Colonic mucosa (tissue), 4 donors: ENCODE data around the gene PHF19. TPM values are rescaled to one million over a fixed set of nuclear protein-coding genes. Genes with fewer than 3 reads are reported as not detected.
A peak's percentile ranks its signal among the peaks of the same experiment; 100 is the strongest.

ENCODE experiments used
- DNase-seq: peaks from one replicate; pipeline ENCODE4 v3.0.0-alpha.2; 2020
- H3K27ac ChIP-seq: fragments of 200-600 bp; one replicate; pipeline ENCODE4 v1.8.0; 2021
- H3K27me3 ChIP-seq: fragments of 200-600 bp; one replicate; pipeline ENCODE4 v1.8.0; 2021
- H3K36me3 ChIP-seq: fragments of 200-600 bp; one replicate; pipeline ENCODE4 v1.8.0; 2021
- H3K4me1 ChIP-seq: fragments of 200-600 bp; one replicate; pipeline ENCODE4 v1.8.0; 2021; ENCODE audit warnings: mild to moderate bottlenecking
- H3K4me3 ChIP-seq: fragments of 200-600 bp; one replicate; pipeline ENCODE4 v1.8.0; 2021
- H3K9ac ChIP-seq, 2 donors: one replicate each; pipeline ENCODE4 v1.7.0; 2013; ENCODE audit warnings: control low read depth in 2 of 2, low read depth in 2 of 2, low read length in 2 of 2
- H3K9me3 ChIP-seq: fragments of 200-600 bp; one replicate; pipeline ENCODE4 v1.8.0; 2021
- CTCF ChIP-seq: fragments of 200-600 bp; IDR thresholded peaks from one replicate; pipeline ENCODE4 v1.8.0; 2022; ENCODE audit warnings: antibody characterized with exemption, mild to moderate bottlenecking
- intact Hi-C: fragments of 100-400 bp; cut with DNase I; formaldehyde crosslinking; loops from one replicate; pipeline ENCODE4 v1.14.1; 2022
- total RNA-seq, 2 donors: library from RNA; stranded (reverse); fragmentation: NEBNext Ultra II Directional in 1 of 2; extraction: Animal tissue kit (Norgen Biotek cat#: 25700) in 1 of 2; gene quantifications; one replicate each; pipeline ENCODE4 v1.2.1, GENCODE V29; 2021
- donor health status: healthy.
- donor health status: DM: no; HTN: no; CAD: no.
- donor health status: DM: no; HTN: no; CAD: no.

The PHF19 gene
- total RNA-seq, 2 donors from 2014 or later, result 23.8 to 50.3 TPM

- Histone ChIP-seq H3K4me1 (no peaks in the 10 kb centered on the region), H3K27ac (peak overlapping the region; percentile 96), H3K9me3 (no peaks in the 10 kb centered on the region), H3K36me3 (no peaks in the 10 kb centered on the region), H3K4me3 (no peak overlapping the region), H3K9ac (peak overlapping the region; percentile 53 to 84), H3K27me3 (no peaks in the 10 kb centered on the region)
- intact Hi-C loops, result loop anchor here (5.0 kb wide), 1 partner anchor 52 kb away; the partner anchor contains the start of gene TRAF1
- TF ChIP-seq CTCF, result no peak
- DNase-seq, result no peak
Observed at GRCh38 chr9:120875643-120875953, 1.4 kb downstream of the PHF19 start.

GRCh38 chr9:120875195-120875565 is 1.8 kb downstream of the PHF19 start:
- Histone ChIP-seq H3K4me1 (no peaks in the 10 kb centered on the region), H3K9ac (peak overlapping the region in 1 of 2 donors; percentile 53), H3K4me3 (no peak overlapping the region), H3K36me3 (no peaks in the 10 kb centered on the region), H3K9me3 (no peaks in the 10 kb centered on the region), H3K27ac (peak overlapping the region; percentile 96), H3K27me3 (no peaks in the 10 kb centered on the region)
- no peak for DNase-seq
- no peak for TF ChIP-seq CTCF
- intact Hi-C loops, result loop anchor here (5.0 kb wide), 1 partner anchor 52 kb away; the partner anchor contains the start of gene TRAF1

GRCh38 chr9:120874226-120875194 is 2.5 kb downstream of the PHF19 start:
- H3K36me3 ChIP-seq, result no peaks in the 10 kb centered on the region
- intact Hi-C loops, result loop anchor here (5.0 kb wide), 1 partner anchor 53 kb away; the partner anchor contains the start of gene TRAF1
- no peaks in the 10 kb centered on the region for H3K9me3 ChIP-seq
- H3K27me3 ChIP-seq, result no peaks in the 10 kb centered on the region
- no peak overlapping the region for H3K4me3 ChIP-seq
- DNase-seq, result peak; percentile 55
- no peak overlapping the region for H3K9ac ChIP-seq
- H3K27ac ChIP-seq, result peak overlapping the region; percentile 96
- H3K4me1 ChIP-seq, result peaks cover 2% of the 10 kb centered on the region
- TF ChIP-seq CTCF, result no peak

- Histone ChIP-seq H3K4me3 (no peak overlapping the region), H3K9ac (no peak overlapping the region), H3K36me3 (no peaks in the 10 kb centered on the region), H3K4me1 (peaks cover 3% of the 10 kb centered on the region), H3K27me3 (no peaks in the 10 kb centered on the region), H3K27ac (no peak overlapping the region), H3K9me3 (no peaks in the 10 kb centered on the region)
- TF ChIP-seq CTCF, result no peak
- no peak for DNase-seq
- intact Hi-C loops, result no loop called here
Observed at GRCh38 chr9:120873512-120873911, 3.5 kb downstream of the PHF19 start.

GRCh38 chr9:120872791-120873502 is 4.0 kb downstream of the PHF19 start:
- H3K9me3 ChIP-seq, result no peaks in the 10 kb centered on the region
- H3K27me3 ChIP-seq, result no peaks in the 10 kb centered on the region
- no peak for TF ChIP-seq CTCF
- H3K4me1 ChIP-seq, result peaks cover 9% of the 10 kb centered on the region
- intact Hi-C loops, result no loop called here
- DNase-seq, result no peak
- no peak overlapping the region for H3K27ac ChIP-seq
- no peak overlapping the region for H3K9ac ChIP-seq
- H3K36me3 ChIP-seq, result no peaks in the 10 kb centered on the region
- H3K4me3 ChIP-seq, result no peak overlapping the region
